ENCODE results near the gene MUTYH. TPM values are rescaled to one million over a fixed set of nuclear protein-coding genes. Genes with fewer than 3 reads are reported as not detected.
A peak's percentile ranks its signal among the peaks of the same experiment; 100 is the strongest.
"Not testable (repeated sequence)": the region's sequence is repeated elsewhere in the genome, so short reads cannot be mapped to it uniquely, and the experiment has no call there.

The MUTYH gene
- total RNA-seq, 2 experiments from 2014 or later = 59.9 to 68.8 TPM

DNA sequence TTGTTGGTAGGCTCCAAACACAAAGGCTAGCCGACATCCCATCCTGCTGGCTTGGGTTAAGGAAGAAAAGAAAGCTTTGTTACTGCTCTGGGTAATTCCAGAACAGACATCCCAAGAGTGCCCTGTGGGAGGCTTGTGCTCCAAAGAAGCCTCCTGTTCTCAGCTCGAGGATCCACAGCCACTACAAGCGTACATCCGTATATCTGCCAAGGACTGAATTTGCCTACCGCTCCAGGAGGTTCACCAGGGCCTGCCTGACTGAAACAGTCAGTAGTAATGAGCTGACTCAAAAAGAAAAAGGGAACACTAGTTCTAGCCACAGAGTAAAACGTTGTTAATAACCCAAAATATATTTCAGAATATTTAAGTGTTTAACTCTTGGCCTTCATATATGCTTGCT, 24.8 kb upstream of the MUTYH start:
- ATAC-seq (ENCODE audit: low read depth) (no peak), DNase-seq (no peak)
- Mint-ChIP-seq H3K9me3 (no peaks in the 10 kb centered on the region), H3K36me3 (peaks cover 1% of the 10 kb centered on the region), H3K27ac (no peak overlapping the region), H3K27me3 (no peaks in the 10 kb centered on the region), H3K4me3 (no peak overlapping the region), H3K4me1 (peaks cover 5% of the 10 kb centered on the region)
- POLR2A ChIA-PET = no interaction called here

DNA sequence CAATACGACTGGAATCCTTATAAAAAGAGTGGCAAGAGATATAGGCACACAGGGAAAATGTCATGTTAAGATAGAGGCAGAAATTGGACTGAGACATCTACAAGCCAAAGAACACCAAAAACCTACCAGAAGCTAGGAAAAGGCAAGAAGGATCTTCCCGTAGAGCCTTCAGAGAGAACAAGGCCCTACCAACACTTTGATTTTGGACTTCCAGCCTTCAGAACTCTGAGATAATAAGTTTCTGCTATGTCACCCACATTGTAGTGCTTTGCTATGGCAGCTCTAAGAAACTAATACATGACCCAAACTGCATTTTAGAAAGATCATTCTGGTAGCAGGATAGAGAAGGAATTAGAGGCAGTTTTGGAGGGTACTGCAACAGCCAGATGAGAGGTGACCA, 24.1 kb upstream of the MUTYH start:
- H3K27ac Mint-ChIP-seq = no peak overlapping the region
- no peak for ATAC-seq (ENCODE audit: low read depth)

DNA sequence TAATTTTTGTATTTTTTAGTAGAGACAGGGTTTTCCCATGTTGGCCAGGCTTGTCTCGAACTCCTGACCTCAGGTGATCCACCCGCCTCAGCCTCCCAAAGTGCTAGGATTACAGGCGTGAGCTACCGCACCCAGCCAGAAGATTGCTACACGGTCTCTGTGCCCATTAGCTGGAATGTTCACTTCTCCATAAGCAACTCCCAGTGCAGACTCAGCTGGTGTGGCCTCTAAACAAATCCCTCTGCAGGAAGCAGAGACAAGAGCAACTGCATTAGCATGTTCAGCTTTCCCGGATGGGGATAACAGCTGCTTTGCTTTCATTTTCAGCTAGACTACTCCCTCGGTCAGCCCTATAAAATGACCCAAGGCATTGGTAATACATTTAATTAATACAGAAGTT, 20.7 kb upstream of the MUTYH start:
- POLR2A ChIA-PET = interaction anchor here (0.6 to 1.3 kb wide), 3 partner anchors 12 to 139 kb away, joined by 3 to 5 read pairs (median 3); partner anchors contain the start of genes CCDC163 and MMACHC
- H3K36me3 Mint-ChIP-seq; H3K9me3 Mint-ChIP-seq; DNase-seq; ATAC-seq (ENCODE audit: low read depth); H3K27ac Mint-ChIP-seq; H3K4me1 Mint-ChIP-seq; H3K4me3 Mint-ChIP-seq; H3K27me3 Mint-ChIP-seq: not testable (repeated sequence)

More for the DNA sequence above, 24.1 kb upstream of the MUTYH start:
- no peaks in the 10 kb centered on the region for H3K9me3 Mint-ChIP-seq
- peaks cover 8% of the 10 kb centered on the region for H3K4me1 Mint-ChIP-seq
- H3K27me3 Mint-ChIP-seq = no peaks in the 10 kb centered on the region
- POLR2A ChIA-PET = no interaction called here
- DNase-seq = no peak
- no peak overlapping the region for H3K4me3 Mint-ChIP-seq
- no peaks in the 10 kb centered on the region for H3K36me3 Mint-ChIP-seq

DNA sequence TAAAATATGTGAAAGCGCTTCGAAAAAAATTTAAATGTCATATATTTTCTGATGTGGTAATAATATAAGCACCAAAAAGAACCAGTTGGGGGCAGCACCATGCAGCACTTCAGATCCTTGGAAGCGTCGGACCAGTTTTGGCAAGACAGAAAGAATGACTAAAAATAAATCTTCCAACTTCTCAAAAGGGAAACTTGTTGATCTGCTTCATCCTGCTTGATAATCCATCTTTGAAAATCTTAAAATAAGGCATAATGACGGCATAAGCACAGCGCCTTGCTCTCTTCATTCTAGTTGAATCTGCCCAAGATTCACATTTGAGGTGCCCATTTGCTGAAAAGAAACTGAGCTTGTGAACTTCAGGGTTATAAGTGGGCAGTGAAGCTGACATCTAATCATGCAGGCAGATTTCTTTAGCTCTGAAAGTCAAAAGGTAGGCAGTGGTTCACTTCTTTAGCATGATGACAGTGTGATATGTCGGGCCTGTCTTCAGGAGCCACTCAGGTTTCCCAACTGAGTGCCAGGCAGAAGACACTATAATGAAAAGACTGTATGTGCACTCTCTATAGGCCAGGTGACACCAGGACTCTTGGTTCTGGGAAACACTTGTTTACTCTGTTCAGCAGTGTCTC, 19.8 kb upstream of the MUTYH start:
- no peak for DNase-seq
- H3K36me3 Mint-ChIP-seq = no peaks in the 10 kb centered on the region
- no peaks in the 10 kb centered on the region for H3K9me3 Mint-ChIP-seq
- peaks cover 8% of the 10 kb centered on the region for H3K4me1 Mint-ChIP-seq
- no peaks in the 10 kb centered on the region for H3K27me3 Mint-ChIP-seq
- ATAC-seq (ENCODE audit: low read depth) = peak; percentile 58
- H3K27ac Mint-ChIP-seq = peak overlapping the region; percentile 5
- H3K4me3 Mint-ChIP-seq = no peak overlapping the region
- POLR2A ChIA-PET = interaction anchor here (1.2 to 1.3 kb wide), 2 partner anchors 11 to 20 kb away, joined by 3 read pairs; partner anchors contain the start of genes MUTYH and TOE1

DNA sequence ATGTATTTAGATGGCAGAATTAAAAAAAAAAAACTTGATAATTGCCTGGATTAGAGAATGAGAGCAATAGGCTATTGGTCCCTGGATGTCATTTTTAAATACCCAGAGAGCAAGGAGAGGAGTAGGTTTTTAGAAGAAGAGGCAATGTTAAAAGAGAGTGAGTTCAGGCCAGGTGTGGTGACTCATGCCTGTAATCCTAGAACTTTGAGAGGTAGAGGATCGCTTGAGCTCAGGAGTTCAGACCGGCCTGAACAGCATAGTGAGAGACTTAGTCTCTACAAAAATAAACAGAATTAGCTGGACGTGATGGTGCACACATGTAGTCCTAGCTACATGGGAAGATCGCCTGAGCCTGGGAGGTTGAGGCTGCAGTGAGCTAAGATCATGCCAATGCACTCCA, 15.9 kb upstream of the MUTYH start:
- H3K36me3 Mint-ChIP-seq = no peaks in the 10 kb centered on the region
- H3K9me3 Mint-ChIP-seq = no peaks in the 10 kb centered on the region
- peaks cover 13% of the 10 kb centered on the region for H3K4me1 Mint-ChIP-seq
- DNase-seq (no peak), ATAC-seq (ENCODE audit: low read depth) (no peak)
- no peak overlapping the region for H3K27ac Mint-ChIP-seq
- no peaks in the 10 kb centered on the region for H3K27me3 Mint-ChIP-seq
- no peak overlapping the region for H3K4me3 Mint-ChIP-seq
- POLR2A ChIA-PET = no interaction called here

DNA sequence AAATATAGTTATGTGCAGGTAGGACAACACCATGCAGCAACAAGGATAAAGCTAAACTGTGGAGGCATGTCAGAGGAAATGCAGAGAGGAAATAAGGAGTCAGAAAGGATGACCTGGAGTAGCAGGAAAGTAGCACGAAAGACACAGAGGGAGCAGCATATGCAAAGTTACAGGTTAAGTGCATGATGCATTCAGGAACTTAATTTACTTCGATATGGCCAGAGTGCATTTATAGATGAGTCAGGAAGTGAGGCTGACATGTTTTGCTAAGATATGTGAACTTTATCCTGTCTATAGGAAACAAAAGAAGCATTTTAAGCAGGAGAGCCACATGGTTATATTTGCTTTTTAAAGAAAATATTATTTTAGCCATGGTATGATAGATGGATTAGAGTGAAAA, 15.4 kb upstream of the MUTYH start:
- no peaks in the 10 kb centered on the region for H3K9me3 Mint-ChIP-seq
- no peak for ATAC-seq (ENCODE audit: low read depth)
- no peak for DNase-seq
- no peaks in the 10 kb centered on the region for H3K27me3 Mint-ChIP-seq
- H3K27ac Mint-ChIP-seq = no peak overlapping the region
- H3K36me3 Mint-ChIP-seq = no peaks in the 10 kb centered on the region
- POLR2A ChIA-PET = no interaction called here
- H3K4me1 Mint-ChIP-seq = peaks cover 14% of the 10 kb centered on the region
- H3K4me3 Mint-ChIP-seq = no peak overlapping the region

DNA sequence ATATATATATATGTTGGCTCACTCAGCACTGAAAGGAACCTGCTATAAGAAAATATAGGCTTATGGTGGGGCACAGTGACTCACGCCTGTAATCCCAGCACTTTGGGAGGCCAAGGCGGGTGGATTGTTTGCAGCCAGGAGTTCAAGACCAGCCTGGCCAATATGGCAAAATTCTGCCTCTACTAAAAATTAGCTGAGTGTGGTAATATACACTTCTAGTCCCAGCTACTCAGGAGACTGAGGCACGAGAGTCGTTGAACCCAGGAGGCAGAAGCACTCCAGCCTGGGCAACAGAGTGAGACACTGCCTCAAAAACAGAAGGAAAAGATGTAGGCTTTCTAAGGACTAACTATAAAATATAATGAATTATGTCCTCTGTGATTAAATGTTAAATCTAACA, 14.6 kb upstream of the MUTYH start:
- ATAC-seq (ENCODE audit: low read depth) = no peak

DNA sequence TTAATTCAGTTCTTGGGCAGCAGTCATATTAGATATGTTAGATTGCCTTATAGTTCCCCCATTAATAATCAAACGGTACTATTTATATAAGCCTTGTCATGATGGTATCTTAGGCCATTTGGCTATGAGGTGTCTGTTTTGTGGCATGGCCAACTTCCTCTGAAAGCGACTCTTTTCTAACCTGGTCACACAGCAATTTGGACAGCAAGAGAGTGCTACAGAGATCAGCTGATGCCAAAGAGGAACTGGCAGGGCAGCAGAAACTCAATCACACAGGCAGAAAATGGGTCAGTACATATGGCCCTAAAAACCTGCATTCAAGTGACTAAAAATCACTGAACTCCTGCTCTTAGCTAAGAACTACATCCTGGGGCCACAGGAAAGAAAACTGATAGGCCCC, 13.4 kb upstream of the MUTYH start:
- Mint-ChIP-seq H3K27me3 (no peaks in the 10 kb centered on the region), H3K27ac (no peak overlapping the region), H3K9me3 (no peaks in the 10 kb centered on the region), H3K4me1 (peaks cover 19% of the 10 kb centered on the region), H3K36me3 (no peaks in the 10 kb centered on the region), H3K4me3 (no peak overlapping the region)
- POLR2A ChIA-PET = no interaction called here
- no peak for ATAC-seq (ENCODE audit: low read depth)
- DNase-seq = no peak

More for the DNA sequence above, 14.6 kb upstream of the MUTYH start:
- no peaks in the 10 kb centered on the region for H3K27me3 Mint-ChIP-seq
- H3K4me3 Mint-ChIP-seq = no peak overlapping the region
- H3K9me3 Mint-ChIP-seq = no peaks in the 10 kb centered on the region
- H3K27ac Mint-ChIP-seq = no peak overlapping the region
- DNase-seq = no peak
- POLR2A ChIA-PET = no interaction called here
- peaks cover 16% of the 10 kb centered on the region for H3K4me1 Mint-ChIP-seq
- H3K36me3 Mint-ChIP-seq = no peaks in the 10 kb centered on the region

DNA sequence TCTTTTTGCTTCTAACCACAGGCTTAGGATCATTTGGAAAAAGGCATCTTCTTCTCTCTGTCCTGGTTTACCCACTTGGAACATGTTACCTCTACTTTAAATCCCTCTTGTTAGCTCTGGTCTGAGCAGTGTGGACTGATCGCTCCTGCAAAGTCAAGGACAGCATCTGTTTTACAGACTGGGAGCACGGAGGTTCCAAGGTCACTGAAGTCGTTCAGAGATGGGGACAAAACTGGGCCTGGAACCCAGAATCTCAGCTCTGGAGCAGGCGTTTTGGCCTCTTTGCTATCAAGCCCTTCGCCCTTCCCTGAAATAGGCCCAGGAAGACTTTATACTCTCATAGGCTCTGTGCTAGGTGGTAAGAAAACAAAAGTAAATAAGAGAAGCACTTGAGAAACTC, 11.3 kb upstream of the MUTYH start:
- H3K27ac Mint-ChIP-seq = no peak overlapping the region
- H3K9me3 Mint-ChIP-seq = no peaks in the 10 kb centered on the region
- H3K4me1 Mint-ChIP-seq = peaks cover 21% of the 10 kb centered on the region
- no peaks in the 10 kb centered on the region for H3K27me3 Mint-ChIP-seq
- POLR2A ChIA-PET = interaction anchor here (0.6 to 1.0 kb wide), 2 partner anchors 169 to 531 kb away, joined by 3 read pairs; no protein-coding TSS in a partner anchor
- H3K36me3 Mint-ChIP-seq = no peaks in the 10 kb centered on the region
- DNase-seq (no peak), ATAC-seq (ENCODE audit: low read depth) (no peak)
- H3K4me3 Mint-ChIP-seq = no peak overlapping the region

DNA sequence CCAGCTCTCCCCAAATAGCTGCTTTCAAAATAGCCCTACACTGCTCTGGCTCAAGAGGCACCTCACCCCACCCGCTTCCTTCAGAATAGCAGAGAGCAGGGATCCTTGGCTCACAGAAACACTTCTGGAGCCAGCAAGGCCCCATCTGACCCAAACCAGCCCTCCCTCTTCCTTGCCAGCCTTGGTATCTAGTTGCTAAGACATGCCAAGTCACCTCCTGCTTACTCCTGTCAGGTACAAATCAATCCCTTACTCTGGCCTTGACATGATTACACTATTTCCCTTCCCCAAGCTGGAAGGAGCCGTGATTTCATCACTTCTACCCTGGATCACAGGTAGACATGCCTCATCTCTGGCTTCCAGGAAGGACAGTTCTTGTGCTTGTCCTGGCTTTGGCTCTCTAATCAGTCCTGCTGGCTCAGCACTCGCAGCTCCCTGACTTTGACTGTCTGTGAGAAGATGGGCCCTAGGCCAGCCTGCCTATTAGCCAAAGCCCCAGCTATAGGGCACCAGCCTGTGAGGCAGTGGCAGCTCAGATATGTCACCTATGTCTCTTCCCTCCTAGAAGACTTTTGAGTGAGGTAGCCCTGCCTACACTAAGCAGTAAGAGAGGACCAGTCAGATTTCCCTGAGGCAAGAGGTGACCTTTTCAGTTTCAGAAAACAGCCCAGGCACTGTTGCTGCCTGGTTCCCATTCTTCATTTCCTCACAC, 8.9 kb upstream of the MUTYH start:
- ATAC-seq (ENCODE audit: low read depth) = no peak
- H3K9me3 Mint-ChIP-seq = no peaks in the 10 kb centered on the region
- peaks cover 21% of the 10 kb centered on the region for H3K4me1 Mint-ChIP-seq
- no peak for DNase-seq
- H3K27me3 Mint-ChIP-seq = no peaks in the 10 kb centered on the region
- no peak overlapping the region for H3K4me3 Mint-ChIP-seq
- POLR2A ChIA-PET = interaction anchor here (0.6 to 2.7 kb wide), 3 partner anchors 9 to 147 kb away, joined by 3 to 17 read pairs (median 6); partner anchors contain the start of genes MUTYH and TOE1
- H3K36me3 Mint-ChIP-seq = no peaks in the 10 kb centered on the region
- H3K27ac Mint-ChIP-seq = no peak overlapping the region

DNA sequence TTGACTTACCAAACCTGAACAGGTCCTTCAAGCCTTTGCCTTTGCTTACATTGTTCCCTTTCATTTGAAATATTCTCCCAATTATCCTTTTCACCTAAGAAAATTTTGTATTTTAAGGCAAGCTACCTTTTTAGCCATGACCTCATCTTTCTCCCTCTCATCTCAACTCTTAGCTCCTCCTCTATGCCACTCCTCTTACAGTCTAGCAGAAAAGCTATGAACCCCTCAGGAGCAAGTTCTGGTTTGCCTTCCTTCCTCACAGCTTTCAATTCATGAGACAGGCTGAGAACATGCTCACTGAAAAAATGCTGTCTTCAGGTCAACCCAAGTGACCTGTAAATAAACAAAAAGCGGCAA, 8.3 kb upstream of the MUTYH start:
- Mint-ChIP-seq H3K27me3 (no peaks in the 10 kb centered on the region), H3K9me3 (no peaks in the 10 kb centered on the region), H3K36me3 (no peaks in the 10 kb centered on the region), H3K4me3 (no peak overlapping the region), H3K4me1 (peaks cover 21% of the 10 kb centered on the region), H3K27ac (no peak overlapping the region)
- DNase-seq (no peak), ATAC-seq (ENCODE audit: low read depth) (no peak)
- POLR2A ChIA-PET = interaction anchor here (0.6 to 2.7 kb wide), 4 partner anchors 9 to 152 kb away, joined by 3 to 17 read pairs (median 6); partner anchors contain the start of genes MMACHC, MUTYH and TOE1

DNA sequence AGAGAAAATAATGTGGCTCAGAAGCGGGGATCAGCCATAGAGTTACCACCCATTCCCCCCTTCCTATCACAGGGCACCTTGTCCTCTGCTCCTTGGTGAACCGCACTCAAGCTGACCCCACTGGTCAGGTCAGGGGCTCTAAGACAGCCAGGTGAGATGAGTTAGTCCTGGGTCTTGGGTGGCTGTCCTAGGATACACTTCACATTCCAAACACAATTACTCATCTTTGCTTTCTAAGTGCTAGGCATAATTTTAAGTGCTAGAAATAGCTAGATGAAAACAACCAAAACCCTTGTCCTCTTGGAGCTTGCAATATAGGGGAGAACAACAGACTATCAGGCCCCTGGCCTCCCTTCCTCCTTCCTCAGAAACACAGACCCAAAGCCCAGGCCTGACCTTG, 7.8 kb upstream of the MUTYH start:
- no peaks in the 10 kb centered on the region for H3K9me3 Mint-ChIP-seq
- DNase-seq (no peak), ATAC-seq (ENCODE audit: low read depth) (no peak)
- no peaks in the 10 kb centered on the region for H3K27me3 Mint-ChIP-seq
- peaks cover under 1% of the 10 kb centered on the region for H3K36me3 Mint-ChIP-seq
- no peak overlapping the region for H3K27ac Mint-ChIP-seq
- POLR2A ChIA-PET = interaction anchor here (1.0 to 2.7 kb wide), 3 partner anchors 8 to 152 kb away, joined by 6 to 17 read pairs (median 6); partner anchors contain the start of genes MMACHC, MUTYH and TOE1
- peaks cover 22% of the 10 kb centered on the region for H3K4me1 Mint-ChIP-seq
- no peak overlapping the region for H3K4me3 Mint-ChIP-seq

DNA sequence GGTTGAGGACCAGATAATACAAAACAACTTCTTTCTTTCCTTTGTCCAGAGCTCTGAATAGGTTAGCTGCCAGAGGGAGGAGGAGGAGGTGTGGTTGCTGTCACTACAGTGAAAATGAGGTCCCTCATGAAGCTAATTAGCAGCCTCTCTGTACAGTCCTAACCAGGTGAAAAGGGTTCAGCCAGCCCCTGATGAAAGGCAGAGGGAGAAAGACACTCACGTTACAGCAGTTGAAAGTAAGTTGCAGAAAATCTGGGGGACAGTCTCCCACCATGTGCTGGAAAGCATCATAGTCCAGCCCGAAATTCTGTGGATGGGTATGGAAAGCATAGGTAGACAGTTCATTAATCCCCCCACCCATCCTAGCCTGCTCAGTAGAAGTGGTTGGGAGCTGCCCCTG, 6.2 kb upstream of the MUTYH start:
- Mint-ChIP-seq H3K9me3 (no peaks in the 10 kb centered on the region), H3K4me3 (no peak overlapping the region), H3K27me3 (no peaks in the 10 kb centered on the region), H3K27ac (no peak overlapping the region), H3K4me1 (peaks cover 31% of the 10 kb centered on the region), H3K36me3 (peaks cover 9% of the 10 kb centered on the region)
- POLR2A ChIA-PET = interaction anchor here (0.8 kb wide), 1 partner anchor 175 kb away, joined by 3 read pairs; the partner anchor contains the start of gene PRDX1
- ATAC-seq (ENCODE audit: low read depth) = no peak
- no peak for DNase-seq

DNA sequence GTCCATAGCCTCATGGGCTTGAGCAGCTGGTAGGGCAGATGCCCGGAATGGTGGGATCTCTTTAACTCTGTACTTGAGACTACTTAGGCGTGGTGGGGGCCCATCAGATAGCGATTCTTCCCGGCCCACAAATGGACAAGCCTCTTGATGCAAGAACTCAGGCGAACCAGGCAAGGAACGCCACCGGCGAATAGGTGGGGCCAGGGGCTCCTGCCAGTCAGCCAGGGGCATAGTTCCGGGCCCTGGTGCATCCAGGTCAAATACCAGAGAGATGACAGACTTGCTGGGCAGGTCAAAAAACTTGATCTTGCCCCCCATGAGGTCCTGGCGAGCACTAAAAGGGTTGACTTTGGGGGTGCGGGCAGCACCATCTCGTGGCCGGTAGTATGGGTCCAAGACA, 4.8 kb upstream of the MUTYH start:
- H3K27me3 Mint-ChIP-seq = no peaks in the 10 kb centered on the region
- no peaks in the 10 kb centered on the region for H3K9me3 Mint-ChIP-seq
- DNase-seq (no peak), ATAC-seq (ENCODE audit: low read depth) (no peak)
- no peak overlapping the region for H3K27ac Mint-ChIP-seq
- no peak overlapping the region for H3K4me3 Mint-ChIP-seq
- peaks cover 28% of the 10 kb centered on the region for H3K4me1 Mint-ChIP-seq
- H3K36me3 Mint-ChIP-seq = peaks cover 11% of the 10 kb centered on the region
- POLR2A ChIA-PET = no interaction called here
